SK-N-SH (cell line): ENCODE data around the gene SHB. TPM values are rescaled to one million over a fixed set of nuclear protein-coding genes. Genes with fewer than 3 reads are reported as not detected.

ENCODE experiments used
- CTCF ChIA-PET: fragments of 300-600, 350-600 bp; formaldehyde crosslinking; extraction: SDS; loops from one replicate; lab custom pipeline; 2021; lab: Yijun Ruan, JAX
- POLR2A ChIA-PET: fragments of 350-600 bp; sonication (Branson Sonifier 250); formaldehyde crosslinking; extraction: SDS; loops from one replicate; lab custom pipeline; 2020; ENCODE audit warnings: antibody characterized with exemption, inconsistent platforms; lab: Yijun Ruan, JAX
- DNase-seq: peaks from one replicate; pipeline ENCODE4 v3.0.0; 2012
- H2AFZ ChIP-seq: fragments of 200-600 bp; sonication (generic); 2 replicates; pipeline ENCODE4 v1.8.1; 2016; ENCODE audit warnings: antibody characterized with exemption, mild to moderate bottlenecking, low read depth
- H3F3A ChIP-seq: fragments of 200-600 bp; sonication (generic); replicated peaks from 2 replicates; pipeline ENCODE3; 2016; ENCODE audit warnings: antibody characterized with exemption, mild to moderate bottlenecking; ENCODE audit not compliant: insufficient read depth
- H3K27ac ChIP-seq, 2 experiments: fragments of 200-500 bp in 1 of 2; fragments of 200-600 bp in 1 of 2; sonication (Bioruptor generic) in 1 of 2; sonication (generic), shearing (Covaris generic) in 1 of 2; 2 replicates each; pipeline versions ENCODE4 v1.5.1 to v1.6.1; 2014 to 2016; ENCODE audit warnings: low read depth in 2 of 2, inconsistent platforms in 1 of 2, low read length in 1 of 2, mild to moderate bottlenecking in 1 of 2, mixed read lengths in 1 of 2
- H3K27me3 ChIP-seq: fragments of 200-600 bp; sonication (generic), shearing (Covaris generic); 2 replicates; pipeline ENCODE4 v1.6.1; 2016; ENCODE audit warnings: mixed run types; ENCODE audit not compliant: insufficient read depth
- H3K36me3 ChIP-seq, 2 experiments: fragments of 200-500 bp in 1 of 2; fragments of 200-600 bp in 1 of 2; sonication (Bioruptor generic) in 1 of 2; sonication (generic) in 1 of 2; replicated peaks in 1 of 2; 2 replicates each; pipeline versions ENCODE3 to v1.5.1; 2014 to 2016; ENCODE audit warnings: low read length in 1 of 2, mild to moderate bottlenecking in 1 of 2; ENCODE audit not compliant: insufficient read depth in 2 of 2, control insufficient read depth in 1 of 2
- H3K4me1 ChIP-seq, 2 experiments: fragments of 200-500 bp in 1 of 2; fragments of 200-600 bp in 1 of 2; sonication (Bioruptor generic) in 1 of 2; sonication (generic), shearing (Covaris generic) in 1 of 2; 2 replicates each; pipeline versions ENCODE4 v1.5.1 to v1.6.1; 2014 to 2016; ENCODE audit warnings: low read depth in 1 of 2, low read length in 1 of 2, mixed run types in 1 of 2; ENCODE audit not compliant: insufficient read depth in 2 of 2, control insufficient read depth in 1 of 2
- H3K4me2 ChIP-seq: fragments of 200-600 bp; sonication (generic), shearing (Covaris generic); 2 replicates; pipeline ENCODE4 v1.6.1; 2017; ENCODE audit warnings: mixed run types
- H3K4me3 ChIP-seq, 2 experiments: fragments of 200-500 bp in 1 of 2; fragments of 200-600 bp in 1 of 2; sonication (Bioruptor generic) in 1 of 2; sonication (generic), shearing (Covaris generic) in 1 of 2; 2 replicates each; pipeline versions ENCODE4 v1.5.1 to v1.8.1; 2014 to 2016; ENCODE audit warnings: low read depth in 2 of 2, inconsistent platforms in 1 of 2, low read length in 1 of 2, mild to moderate bottlenecking in 1 of 2, mixed read lengths in 1 of 2, moderate library complexity in 1 of 2
- H3K79me2 ChIP-seq: fragments of 200-600 bp; sonication (generic); 2 replicates; pipeline ENCODE4 v1.8.1; 2017; ENCODE audit warnings: mild to moderate bottlenecking; ENCODE audit not compliant: insufficient read depth
- H3K9ac ChIP-seq: fragments of 200-600 bp; sonication (generic); 2 replicates; pipeline ENCODE4 v1.6.1; 2017; ENCODE audit warnings: mixed run types
- H3K9me2 ChIP-seq: fragments of 200-600 bp; sonication (generic); 2 replicates; pipeline ENCODE4 v1.6.1; 2017; ENCODE audit warnings: mixed run types
- H3K9me3 ChIP-seq: fragments of 200-600 bp; sonication (generic); 2 replicates; pipeline ENCODE4 v1.6.1; 2017; ENCODE audit warnings: mixed run types, mild to moderate bottlenecking, moderate library complexity
- H4K20me1 ChIP-seq: fragments of 200-600 bp; sonication (generic); 2 replicates; pipeline ENCODE4 v1.6.1; 2017; ENCODE audit warnings: mild to moderate bottlenecking, mixed run types; ENCODE audit not compliant: insufficient read depth
- EP300 ChIP-seq, 2 experiments: IDR thresholded peaks; 2 replicates each; pipeline versions ENCODE4 v1.4.0 to v1.6.1; 2012; ENCODE audit warnings: borderline replicate concordance in 1 of 2, low read depth in 1 of 2, low read length in 1 of 2
- FOSL2 ChIP-seq: IDR thresholded peaks from 2 replicates; pipeline ENCODE4 v1.4.0; 2012; ENCODE audit warnings: low read depth, mild to moderate bottlenecking, moderate library complexity, borderline replicate concordance
- FOXJ3 ChIP-seq: sonication (generic); formaldehyde crosslinking; IDR thresholded peaks from 2 replicates; pipeline ENCODE4 v1.5.1; 2020; ENCODE audit warnings: mild to moderate bottlenecking, missing genetic modification reagents
- GABPA ChIP-seq: IDR thresholded peaks from 2 replicates; pipeline ENCODE4 v1.4.0; 2012; ENCODE audit warnings: low read depth, mild to moderate bottlenecking
- GATA2 ChIP-seq: sonication (generic); formaldehyde crosslinking; IDR thresholded peaks from 2 replicates; pipeline ENCODE4 v1.5.0; 2020; ENCODE audit warnings: mild to moderate bottlenecking, missing genetic modification reagents
- JUND ChIP-seq: IDR thresholded peaks from 2 replicates; pipeline ENCODE4 v1.4.0; 2012
- NRF1 ChIP-seq: IDR thresholded peaks from 2 replicates; pipeline ENCODE4 v1.6.1; 2012; ENCODE audit warnings: low read depth, mild to moderate bottlenecking, low read length
- RFX5 ChIP-seq: IDR thresholded peaks from 2 replicates; pipeline ENCODE4 v1.6.1; 2012; ENCODE audit warnings: mild to moderate bottlenecking, improper control_type of control experiment, low read length
- TAF1 ChIP-seq: IDR thresholded peaks from 2 replicates; pipeline ENCODE4 v1.6.1; 2012; ENCODE audit warnings: low read depth, mild to moderate bottlenecking, low read length, moderate library complexity, borderline replicate concordance
- YY1 ChIP-seq: IDR thresholded peaks from 2 replicates; pipeline ENCODE4 v1.4.0; 2012; ENCODE audit warnings: low read depth, mild to moderate bottlenecking
- WGBS: methylation state at CpG from one replicate; pipeline ENCODE4 v1.1.6; 2017; ENCODE audit warnings: low lambda C conversion rate; 5-methylcytosine and 5-hydroxymethylcytosine counted together
- polyA plus RNA-seq, 3 experiments: library from polyadenylated mRNA; depleted of rRNA; stranded (reverse); fragments of >200 nt; gene quantifications; 2 replicates each; pipeline ENCODE4 v1.2.3, GENCODE V29; 2012
- TF ChIP-seq, protein P1 (sequence below): fragments of 150-350 bp; IDR thresholded peaks from 2 replicates; pipeline ENCODE4 v1.6.1; 2017; ENCODE audit warnings: antibody characterized with exemption, low read length, low read depth, borderline replicate concordance
- TF ChIP-seq, protein P2 (sequence below): IDR thresholded peaks from 2 replicates; pipeline ENCODE4 v1.4.0; 2012; ENCODE audit warnings: low read depth, borderline replicate concordance
- TF ChIP-seq, protein P3 (sequence below): IDR thresholded peaks from 2 replicates; pipeline ENCODE4 v1.6.1; 2012; ENCODE audit warnings: mild to moderate bottlenecking, low read depth, low read length, moderate library complexity

SHB gene
- polyA plus RNA-seq, 1 of the 3 experiments (the other 2 are of a cell fraction): 26.0 TPM

DNA sequence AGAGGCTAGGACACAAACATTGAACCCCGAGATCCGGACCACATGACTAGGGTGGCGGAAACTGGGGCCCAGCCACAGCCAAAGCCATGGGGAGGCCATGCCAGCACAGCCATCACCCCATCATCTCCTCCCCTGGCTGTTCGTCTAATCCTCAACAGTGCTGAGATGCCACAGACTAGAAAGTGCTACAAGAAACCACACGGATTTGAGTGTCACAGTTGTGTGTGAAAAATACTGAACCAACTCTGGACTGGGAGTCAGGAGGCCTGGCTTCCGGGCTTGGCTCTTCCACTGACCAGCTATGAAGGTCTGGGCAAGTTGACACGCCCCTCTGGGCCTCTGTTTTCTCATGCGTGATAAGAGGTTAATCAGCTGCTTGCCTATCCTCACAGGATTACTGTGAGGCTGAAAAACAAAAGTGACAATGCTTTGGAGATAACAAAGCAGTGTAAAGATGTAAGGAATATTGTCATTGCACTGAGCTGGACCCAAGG, 38.8 kb upstream of the SHB start:
- H3K9me3 ChIP-seq: no peaks in the 10 kb centered on the region
- H3K9me2 ChIP-seq: no peaks in the 10 kb centered on the region
- no peak overlapping the region for H3K4me2 ChIP-seq
- whole genome bisulfite sequencing: 71% methylated on average over 8 of the region's 8 CpGs
- no peak overlapping the region for H3K4me3 ChIP-seq
- peaks cover 0 to 10% of the 10 kb centered on the region in 2 experiments; a peak in 1 of 4 replicates for H3K4me1 ChIP-seq
- TF ChIP-seq FOSL2: no peak
- no peak for TF ChIP-seq YY1
- no peak for TF ChIP-seq RFX5
- TF ChIP-seq, protein P1, sequence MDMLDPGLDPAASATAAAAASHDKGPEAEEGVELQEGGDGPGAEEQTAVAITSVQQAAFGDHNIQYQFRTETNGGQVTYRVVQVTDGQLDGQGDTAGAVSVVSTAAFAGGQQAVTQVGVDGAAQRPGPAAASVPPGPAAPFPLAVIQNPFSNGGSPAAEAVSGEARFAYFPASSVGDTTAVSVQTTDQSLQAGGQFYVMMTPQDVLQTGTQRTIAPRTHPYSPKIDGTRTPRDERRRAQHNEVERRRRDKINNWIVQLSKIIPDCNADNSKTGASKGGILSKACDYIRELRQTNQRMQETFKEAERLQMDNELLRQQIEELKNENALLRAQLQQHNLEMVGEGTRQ: no peak
- TF ChIP-seq NRF1: no peak
- TF ChIP-seq JUND: no peak
- no peak for DNase-seq
- H2AFZ ChIP-seq: no peak overlapping the region
- H3K27me3 ChIP-seq: peaks cover 10% of the 10 kb centered on the region; the same call in 1 of the 2 replicates
- ChIA-PET CTCF (interaction anchor here (1.4 to 3.2 kb wide), 4 partner anchors 14 to 194 kb away, joined by 3 to 16 read pairs (median 5); no protein-coding TSS in a partner anchor), POLR2A (no interaction called here)
- H3F3A ChIP-seq: no peaks in the 10 kb centered on the region
- no peaks in the 10 kb centered on the region for H3K36me3 ChIP-seq
- H3K9ac ChIP-seq: no peak overlapping the region
- no peaks in the 10 kb centered on the region for H3K79me2 ChIP-seq
- no peaks in the 10 kb centered on the region for H4K20me1 ChIP-seq
- no peak overlapping the region for H3K27ac ChIP-seq

DNA sequence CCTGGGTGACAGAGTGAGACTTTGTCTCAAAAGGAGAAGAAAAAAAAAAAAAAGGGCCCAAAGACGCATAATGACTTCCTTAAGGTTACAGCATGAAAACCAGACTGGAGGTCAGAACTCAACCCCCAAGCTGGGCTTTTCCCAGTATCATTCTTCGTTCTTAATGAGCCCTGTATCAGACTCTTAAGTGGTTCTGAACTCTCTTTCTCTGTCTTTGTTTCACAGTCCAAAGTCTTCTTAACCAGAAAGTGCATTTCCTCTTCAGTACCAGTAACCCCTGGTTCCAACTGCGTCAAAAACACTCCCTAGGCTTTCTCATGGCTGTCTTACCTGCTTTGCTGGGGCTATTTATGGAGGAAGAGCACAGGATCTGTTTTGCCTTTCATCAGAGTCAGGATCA, 38.4 kb upstream of the SHB start:
- Histone ChIP-seq H3F3A (no peaks in the 10 kb centered on the region), H3K79me2 (no peaks in the 10 kb centered on the region), H3K27ac (no peak overlapping the region), H3K9ac (no peak overlapping the region), H3K4me2 (no peak overlapping the region), H3K36me3 (no peaks in the 10 kb centered on the region), H2AFZ (no peak overlapping the region), H3K9me3 (no peaks in the 10 kb centered on the region), H3K4me1 (peaks cover 0 to 10% of the 10 kb centered on the region in 2 experiments; a peak in 1 of 4 replicates), H3K27me3 (peaks cover 15% of the 10 kb centered on the region; the same call in 1 of the 2 replicates), H4K20me1 (no peaks in the 10 kb centered on the region), H3K4me3 (no peak overlapping the region), H3K9me2 (no peaks in the 10 kb centered on the region)
- DNase-seq: no peak
- 71% methylated on average over 3 of the region's 3 CpGs for WGBS
- ChIA-PET CTCF (interaction anchor here (3.2 kb wide), 1 partner anchor 20 kb away, joined by 16 read pairs; no protein-coding TSS in a partner anchor), POLR2A (no interaction called here)
- TF ChIP-seq JUND (no peak), FOXJ3 (CRISPR knock-in tag) (no peak), EP300 (IDR thresholded peaks at IDR 0.05; ENCODE audit: borderline replicate concordance in 1 of 2, low read depth in 1 of 2, low read length in 1 of 2) (no peak), TAF1 (no peak), GABPA (no peak), GATA2 (CRISPR knock-in tag) (no peak)
- TF ChIP-seq, protein P2, sequence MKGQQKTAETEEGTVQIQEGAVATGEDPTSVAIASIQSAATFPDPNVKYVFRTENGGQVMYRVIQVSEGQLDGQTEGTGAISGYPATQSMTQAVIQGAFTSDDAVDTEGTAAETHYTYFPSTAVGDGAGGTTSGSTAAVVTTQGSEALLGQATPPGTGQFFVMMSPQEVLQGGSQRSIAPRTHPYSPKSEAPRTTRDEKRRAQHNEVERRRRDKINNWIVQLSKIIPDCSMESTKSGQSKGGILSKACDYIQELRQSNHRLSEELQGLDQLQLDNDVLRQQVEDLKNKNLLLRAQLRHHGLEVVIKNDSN: no peak
- TF ChIP-seq, protein P3, sequence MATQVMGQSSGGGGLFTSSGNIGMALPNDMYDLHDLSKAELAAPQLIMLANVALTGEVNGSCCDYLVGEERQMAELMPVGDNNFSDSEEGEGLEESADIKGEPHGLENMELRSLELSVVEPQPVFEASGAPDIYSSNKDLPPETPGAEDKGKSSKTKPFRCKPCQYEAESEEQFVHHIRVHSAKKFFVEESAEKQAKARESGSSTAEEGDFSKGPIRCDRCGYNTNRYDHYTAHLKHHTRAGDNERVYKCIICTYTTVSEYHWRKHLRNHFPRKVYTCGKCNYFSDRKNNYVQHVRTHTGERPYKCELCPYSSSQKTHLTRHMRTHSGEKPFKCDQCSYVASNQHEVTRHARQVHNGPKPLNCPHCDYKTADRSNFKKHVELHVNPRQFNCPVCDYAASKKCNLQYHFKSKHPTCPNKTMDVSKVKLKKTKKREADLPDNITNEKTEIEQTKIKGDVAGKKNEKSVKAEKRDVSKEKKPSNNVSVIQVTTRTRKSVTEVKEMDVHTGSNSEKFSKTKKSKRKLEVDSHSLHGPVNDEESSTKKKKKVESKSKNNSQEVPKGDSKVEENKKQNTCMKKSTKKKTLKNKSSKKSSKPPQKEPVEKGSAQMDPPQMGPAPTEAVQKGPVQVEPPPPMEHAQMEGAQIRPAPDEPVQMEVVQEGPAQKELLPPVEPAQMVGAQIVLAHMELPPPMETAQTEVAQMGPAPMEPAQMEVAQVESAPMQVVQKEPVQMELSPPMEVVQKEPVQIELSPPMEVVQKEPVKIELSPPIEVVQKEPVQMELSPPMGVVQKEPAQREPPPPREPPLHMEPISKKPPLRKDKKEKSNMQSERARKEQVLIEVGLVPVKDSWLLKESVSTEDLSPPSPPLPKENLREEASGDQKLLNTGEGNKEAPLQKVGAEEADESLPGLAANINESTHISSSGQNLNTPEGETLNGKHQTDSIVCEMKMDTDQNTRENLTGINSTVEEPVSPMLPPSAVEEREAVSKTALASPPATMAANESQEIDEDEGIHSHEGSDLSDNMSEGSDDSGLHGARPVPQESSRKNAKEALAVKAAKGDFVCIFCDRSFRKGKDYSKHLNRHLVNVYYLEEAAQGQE: no peak
- TF ChIP-seq, protein P1: no peak
